Kidney epithelial cell (primary cell): ENCODE results near the gene KRTAP25-1. TPM values are rescaled to one million over a fixed set of nuclear protein-coding genes. Genes with fewer than 3 reads are reported as not detected.

Experiments used
- DNase-seq: peaks from one replicate; pipeline ENCODE4 v3.0.0-alpha.2; 2010; ENCODE audit warnings: low read depth
- H3K27me3 ChIP-seq: 2 replicates; pipeline ENCODE4 v1.6.0; 2011; ENCODE audit warnings: low read length; ENCODE audit not compliant: control insufficient read depth, insufficient read depth
- H3K36me3 ChIP-seq: 2 replicates; pipeline ENCODE4 v1.5.1; 2011; ENCODE audit warnings: low read length; ENCODE audit not compliant: control insufficient read depth, insufficient read depth
- H3K4me3 ChIP-seq: 2 replicates; pipeline ENCODE4 v1.5.1; 2011; ENCODE audit warnings: low read depth, mild to moderate bottlenecking, control low read depth, low read length
- CTCF ChIP-seq: IDR thresholded peaks from 2 replicates; pipeline ENCODE4 v1.5.1; 2011; ENCODE audit warnings: mild to moderate bottlenecking, moderate library complexity, low read length, control low read depth, inconsistent platforms; ENCODE audit not compliant: insufficient read depth, poor library complexity, severe bottlenecking
- total RNA-seq: library from RNA; depleted of rRNA; stranded (reverse); fragments of >200 nt; gene quantifications from 2 replicates; pipeline ENCODE4 v1.2.3, GENCODE V29; 2015

Gene KRTAP25-1
- total RNA-seq, 1 donor from 2014 or later: not detected

DNA sequence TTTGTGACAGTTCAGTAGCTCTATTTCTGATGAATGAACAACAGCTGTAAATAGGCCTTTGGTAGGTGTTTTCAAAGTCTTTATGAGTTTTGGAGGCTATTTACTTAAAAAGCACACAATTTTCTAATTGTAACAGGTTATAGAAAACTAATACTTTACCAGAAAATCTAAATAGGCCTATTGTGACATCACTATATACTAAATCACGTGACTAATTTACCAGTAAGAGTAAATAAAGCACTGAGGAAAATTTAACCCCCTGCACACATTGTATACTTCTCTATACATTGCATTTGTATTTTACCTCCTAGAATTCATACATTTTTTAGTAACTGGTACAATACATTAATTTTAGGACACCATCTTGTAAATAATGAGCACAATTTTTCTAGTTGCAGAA lies 15.8 kb upstream of the KRTAP25-1 start:
- Histone ChIP-seq H3K27me3 (no peaks in the 10 kb centered on the region), H3K4me3 (no peak overlapping the region), H3K36me3 (no peaks in the 10 kb centered on the region)
- DNase-seq: no peak
- TF ChIP-seq CTCF: no peak

DNA sequence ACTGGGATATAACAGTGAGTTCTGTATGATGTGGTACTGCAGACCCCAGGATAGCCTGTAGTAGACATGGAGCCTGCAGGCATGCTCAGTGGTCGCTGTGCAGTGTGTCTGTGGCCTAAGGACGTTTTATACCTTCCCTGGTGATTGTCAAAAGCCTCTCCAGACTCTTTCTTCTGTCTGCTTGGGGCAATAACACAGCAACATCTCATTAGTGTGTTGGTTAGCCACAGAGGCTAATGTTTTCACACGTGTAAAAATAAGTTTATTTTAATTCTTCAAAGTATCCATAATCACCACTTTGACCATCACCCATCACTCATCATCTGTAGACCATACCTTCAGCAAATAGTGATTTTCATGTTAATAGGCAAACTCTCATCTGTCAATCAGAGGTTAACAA lies 6.5 kb downstream of the KRTAP25-1 start, which contains the start of gene KRTAP24-1:
KRTAP24-1 (minus strand) TSS at position 101 of the 400 bp plus-strand sequence; CDS start at position 83, 18 bp downstream.
- DNase-seq: no peak
- no peak for TF ChIP-seq CTCF
- H3K36me3 ChIP-seq: no peaks in the 10 kb centered on the region
- H3K4me3 ChIP-seq: no peak within 1 kb of the TSS
- no peaks in the 10 kb centered on the region for H3K27me3 ChIP-seq

GRCh38 chr21:30271611-30272010 lies 17.7 kb downstream of the KRTAP25-1 start:
- Histone ChIP-seq H3K36me3 (no peaks in the 10 kb centered on the region), H3K4me3 (no peak overlapping the region), H3K27me3 (no peaks in the 10 kb centered on the region)
- no peak for DNase-seq
- TF ChIP-seq CTCF: no peak

GRCh38 chr21:30271156-30271555 lies 18.2 kb downstream of the KRTAP25-1 start:
- TF ChIP-seq CTCF: no peak
- H3K27me3 ChIP-seq: no peaks in the 10 kb centered on the region
- DNase-seq: no peak
- no peak overlapping the region for H3K4me3 ChIP-seq
- no peaks in the 10 kb centered on the region for H3K36me3 ChIP-seq

GRCh38 chr21:30269803-30270530 lies 19.3 kb downstream of the KRTAP25-1 start:
- H3K36me3 ChIP-seq: no peaks in the 10 kb centered on the region
- DNase-seq: no peak
- TF ChIP-seq CTCF: no peak
- H3K27me3 ChIP-seq: no peaks in the 10 kb centered on the region
- H3K4me3 ChIP-seq: no peak overlapping the region
